SU-DHL-6 (cell line): ENCODE results near the gene VWC2.

Experiments
- H2AFZ ChIP-seq: fragments of 200-600 bp; sonication (generic); 2 replicates; pipeline ENCODE4 v1.6.1; 2014; ENCODE audit warnings: low read depth, mild to moderate bottlenecking, moderate library complexity, mixed read lengths, antibody characterized with exemption, low read length; ENCODE audit not compliant: severe bottlenecking
- H3F3A ChIP-seq: fragments of 200-600 bp; shearing (Covaris generic); 2 replicates; pipeline ENCODE4 v1.6.0; 2016; ENCODE audit warnings: antibody characterized with exemption, mild to moderate bottlenecking; ENCODE audit not compliant: insufficient read depth
- H3K27ac ChIP-seq: fragments of 200-600 bp; sonication (generic); 2 replicates; pipeline ENCODE4 v1.5.1; 2016; ENCODE audit warnings: low read depth, mild to moderate bottlenecking, low read length, moderate library complexity, mixed read lengths
- H3K27me3 ChIP-seq: fragments of 200-600 bp; sonication (generic), shearing (Covaris generic); 2 replicates; pipeline ENCODE4 v1.6.0; 2014; ENCODE audit warnings: mild to moderate bottlenecking, low read length
- H3K36me3 ChIP-seq: fragments of 200-600 bp; sonication (generic); 2 replicates; pipeline ENCODE4 v1.6.1; 2014; ENCODE audit warnings: mild to moderate bottlenecking, low read length, mixed read lengths
- H3K4me2 ChIP-seq: fragments of 300-600, 200-600 bp; shearing (Covaris generic), sonication (generic); 2 replicates; pipeline ENCODE4 v1.6.0; 2014; ENCODE audit warnings: low read length, low read depth, mild to moderate bottlenecking; ENCODE audit not compliant: poor library complexity, severe bottlenecking
- H3K4me3 ChIP-seq: fragments of 200-600 bp; sonication (generic); 2 replicates; pipeline ENCODE4 v1.5.1; 2014; ENCODE audit warnings: antibody characterized with exemption, low read length, mild to moderate bottlenecking, mixed read lengths; ENCODE audit not compliant: insufficient read depth, poor library complexity, severe bottlenecking
- H3K79me2 ChIP-seq: fragments of 200-600 bp; sonication (generic); 2 replicates; pipeline ENCODE4 v1.6.1; 2014; ENCODE audit warnings: mild to moderate bottlenecking, low read length, moderate library complexity; ENCODE audit not compliant: insufficient read depth
- H3K9ac ChIP-seq: fragments of 200-600 bp; sonication (generic); 2 replicates; pipeline ENCODE4 v1.7.0; 2014; ENCODE audit warnings: mild to moderate bottlenecking, low read length
- H3K9me2 ChIP-seq: fragments of 200-600 bp; sonication (generic); replicated peaks from 2 replicates; pipeline ENCODE4 v1.6.1; 2014; ENCODE audit warnings: low read length; ENCODE audit not compliant: insufficient read depth
- H3K9me3 ChIP-seq: fragments of 200-600 bp; sonication (generic); 2 replicates; pipeline ENCODE4 v1.6.1; 2014; ENCODE audit warnings: low read length, mixed read lengths; ENCODE audit not compliant: insufficient read depth
- H4K20me1 ChIP-seq: fragments of 200-600 bp; sonication (generic); 2 replicates; pipeline ENCODE4 v1.6.1; 2014; ENCODE audit warnings: low read depth, mild to moderate bottlenecking, antibody characterized with exemption, low read length, moderate library complexity, mixed read lengths
- CTCF ChIP-seq: fragments of 200-600 bp; sonication (generic); IDR thresholded peaks from one replicate; pipeline ENCODE4 v1.5.1; 2017; ENCODE audit warnings: antibody characterized with exemption, mild to moderate bottlenecking, low read length, moderate library complexity; ENCODE audit not compliant: insufficient read depth, poor library complexity, severe bottlenecking
- EZH2phosphoT487 ChIP-seq: fragments of 200-600 bp; sonication (generic), shearing (Covaris generic); conservative IDR thresholded peaks from 2 replicates; pipeline ENCODE4 v1.6.1; 2018; ENCODE audit warnings: mild to moderate bottlenecking, antibody characterized with exemption, low read length, moderate library complexity, mixed read lengths

VWC2 gene

GRCh38 chr7:49780953-49781352 is 7.5 kb downstream of the VWC2 start:
- Histone ChIP-seq H3K9me2 (no peaks in the 10 kb centered on the region), H3K36me3 (no peaks in the 10 kb centered on the region), H3F3A (no peaks in the 10 kb centered on the region), H3K9ac (no peak overlapping the region), H3K79me2 (no peaks in the 10 kb centered on the region), H4K20me1 (no peaks in the 10 kb centered on the region), H3K9me3 (no peaks in the 10 kb centered on the region), H3K27ac (no peak overlapping the region), H3K4me2 (no peak overlapping the region), H2AFZ (no peak overlapping the region), H3K27me3 (no peaks in the 10 kb centered on the region), H3K4me3 (no peak overlapping the region)
- TF ChIP-seq EZH2phosphoT487 (no peak), CTCF (no peak)

- H3K27ac ChIP-seq: no peak overlapping the region
- no peak overlapping the region for H2AFZ ChIP-seq
- no peak overlapping the region for H3K9ac ChIP-seq
- H3F3A ChIP-seq: no peaks in the 10 kb centered on the region
- H3K9me2 ChIP-seq: no peaks in the 10 kb centered on the region
- H3K4me2 ChIP-seq: no peak overlapping the region
- H3K9me3 ChIP-seq: no peaks in the 10 kb centered on the region
- H3K36me3 ChIP-seq: no peaks in the 10 kb centered on the region
- H3K27me3 ChIP-seq: no peaks in the 10 kb centered on the region
- TF ChIP-seq CTCF: no peak
- TF ChIP-seq EZH2phosphoT487: no peak
- no peaks in the 10 kb centered on the region for H4K20me1 ChIP-seq
- H3K4me3 ChIP-seq: no peak overlapping the region
- H3K79me2 ChIP-seq: no peaks in the 10 kb centered on the region
Measured at GRCh38 chr7:49781996-49782395, 8.6 kb downstream of the VWC2 start.

GRCh38 chr7:49783446-49783845 is 10.0 kb downstream of the VWC2 start:
- no peaks in the 10 kb centered on the region for H3K79me2 ChIP-seq
- H3K9me3 ChIP-seq: no peaks in the 10 kb centered on the region
- H3K4me3 ChIP-seq: no peak overlapping the region
- H3K9ac ChIP-seq: no peak overlapping the region
- H3K36me3 ChIP-seq: no peaks in the 10 kb centered on the region
- no peak overlapping the region for H2AFZ ChIP-seq
- H3K27me3 ChIP-seq: no peaks in the 10 kb centered on the region
- H3K9me2 ChIP-seq: no peaks in the 10 kb centered on the region
- no peak overlapping the region for H3K4me2 ChIP-seq
- TF ChIP-seq CTCF: no peak
- no peak for TF ChIP-seq EZH2phosphoT487
- no peak overlapping the region for H3K27ac ChIP-seq
- H4K20me1 ChIP-seq: no peaks in the 10 kb centered on the region
- H3F3A ChIP-seq: no peaks in the 10 kb centered on the region
